Mesenteric fat pad (tissue), 1 donor: ENCODE results near the gene HERPUD1. TPM values are rescaled to one million over a fixed set of nuclear protein-coding genes. Genes with fewer than 3 reads are reported as not detected.
"Not testable (repeated sequence)": the region's sequence is repeated elsewhere in the genome, so short reads cannot be mapped to it uniquely, and the experiment has no call there.

Experiments
- DNase-seq: peaks from one replicate; pipeline ENCODE4 v3.0.0-alpha.2; 2020; ENCODE audit warnings: low spot score
- total RNA-seq: library from RNA; stranded (reverse); fragmentation: NEBNext Ultra II Directional; extraction: Animal tissue kit (Norgen Biotek cat#: 25700); gene quantifications from one replicate; pipeline ENCODE4 v1.2.1, GENCODE V29; 2021
- donor health status: DM: yes; HTN: yes; CAD: no.

HERPUD1 gene
- total RNA-seq, 1 donor from 2014 or later: 186 TPM

DNA sequence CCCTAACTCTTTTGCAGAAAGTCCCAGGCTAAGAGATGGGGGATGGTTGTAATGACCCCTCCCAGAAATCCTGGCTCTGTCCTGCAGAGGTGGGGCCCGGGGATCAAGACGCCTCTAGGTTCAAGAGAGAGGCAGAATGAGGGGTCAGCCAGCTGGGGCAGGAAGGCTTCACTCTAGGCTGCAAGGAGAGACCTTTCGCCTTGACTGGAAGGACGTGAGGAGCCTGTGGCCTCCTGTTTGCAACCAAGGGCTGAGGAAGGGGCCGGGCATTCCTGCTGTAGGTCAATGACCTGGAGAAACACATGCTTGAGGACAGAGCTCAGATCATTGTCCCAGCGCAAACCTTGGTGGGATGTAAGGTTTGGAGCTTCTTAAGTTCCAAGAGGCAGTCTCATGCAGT, 21.1 kb downstream of the HERPUD1 start:
- peak; percentile 49 for DNase-seq

GRCh38 chr16:56956076-56956475, 24.1 kb downstream of the HERPUD1 start:
- DNase-seq: peak; percentile 28

- DNase-seq: peak; percentile 22
Observed at GRCh38 chr16:56956756-56957155, 24.8 kb downstream of the HERPUD1 start.

- no peak for DNase-seq
Observed at GRCh38 chr16:56960681-56961281, 28.8 kb downstream of the HERPUD1 start.

GRCh38 chr16:56961386-56961785, 29.4 kb downstream of the HERPUD1 start:
- no peak for DNase-seq

DNA sequence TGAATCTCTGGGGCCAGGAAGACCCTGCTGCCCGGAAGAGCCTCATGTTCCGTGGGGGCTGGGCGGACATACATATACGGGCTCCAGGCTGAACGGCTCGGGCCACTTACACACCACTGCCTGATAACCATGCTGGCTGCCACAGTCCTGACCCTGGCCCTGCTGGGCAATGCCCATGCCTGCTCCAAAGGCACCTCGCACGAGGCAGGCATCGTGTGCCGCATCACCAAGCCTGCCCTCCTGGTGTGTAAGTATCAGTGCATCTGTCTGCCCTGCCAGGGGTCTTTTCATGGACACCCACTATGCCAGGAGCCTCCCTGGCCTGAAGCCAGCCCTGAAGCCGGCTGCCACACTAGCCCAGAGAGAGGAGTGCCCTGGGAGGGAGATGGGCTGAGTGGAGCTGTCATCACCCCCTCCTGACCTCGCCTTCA, 29.9 kb downstream of the HERPUD1 start, which contains the start of gene CETP:
Gene CETP, plus strand, starts transcription at position 100 of the 431 bp plus-strand sequence. Its CDS starts 30 bp downstream, at position 130.
- DNase-seq: no peak

GRCh38 chr16:56964243-56965148, 32.6 kb downstream of the HERPUD1 start:
- peak; percentile 95 for DNase-seq

GRCh38 chr16:56965149-56966092, 33.5 kb downstream of the HERPUD1 start:
- no peak for DNase-seq

DNA sequence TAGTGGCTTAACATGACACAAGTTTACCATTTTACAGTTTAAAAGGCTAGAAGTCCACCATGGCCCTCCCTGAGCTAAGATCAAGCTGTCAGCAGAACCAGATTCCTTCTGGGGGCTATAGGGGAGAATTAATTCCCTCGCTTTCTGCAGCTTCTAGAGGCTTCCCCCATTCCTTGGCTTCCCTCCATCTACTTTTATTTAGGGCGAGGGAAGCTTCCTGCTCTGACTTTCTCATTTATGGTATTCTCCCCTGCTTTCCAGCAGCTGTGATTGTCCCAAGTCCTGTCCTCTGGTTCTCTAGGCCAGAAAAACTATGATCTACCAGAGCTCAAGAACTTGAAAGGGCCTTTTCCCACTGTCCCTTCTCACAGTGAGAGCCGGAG, 34.1 kb downstream of the HERPUD1 start:
- DNase-seq: no peak

GRCh38 chr16:56967733-56968132, 35.8 kb downstream of the HERPUD1 start:
- DNase-seq: no peak

- no peak for DNase-seq
Observed at GRCh38 chr16:56969769-56970168, 37.8 kb downstream of the HERPUD1 start.

DNA sequence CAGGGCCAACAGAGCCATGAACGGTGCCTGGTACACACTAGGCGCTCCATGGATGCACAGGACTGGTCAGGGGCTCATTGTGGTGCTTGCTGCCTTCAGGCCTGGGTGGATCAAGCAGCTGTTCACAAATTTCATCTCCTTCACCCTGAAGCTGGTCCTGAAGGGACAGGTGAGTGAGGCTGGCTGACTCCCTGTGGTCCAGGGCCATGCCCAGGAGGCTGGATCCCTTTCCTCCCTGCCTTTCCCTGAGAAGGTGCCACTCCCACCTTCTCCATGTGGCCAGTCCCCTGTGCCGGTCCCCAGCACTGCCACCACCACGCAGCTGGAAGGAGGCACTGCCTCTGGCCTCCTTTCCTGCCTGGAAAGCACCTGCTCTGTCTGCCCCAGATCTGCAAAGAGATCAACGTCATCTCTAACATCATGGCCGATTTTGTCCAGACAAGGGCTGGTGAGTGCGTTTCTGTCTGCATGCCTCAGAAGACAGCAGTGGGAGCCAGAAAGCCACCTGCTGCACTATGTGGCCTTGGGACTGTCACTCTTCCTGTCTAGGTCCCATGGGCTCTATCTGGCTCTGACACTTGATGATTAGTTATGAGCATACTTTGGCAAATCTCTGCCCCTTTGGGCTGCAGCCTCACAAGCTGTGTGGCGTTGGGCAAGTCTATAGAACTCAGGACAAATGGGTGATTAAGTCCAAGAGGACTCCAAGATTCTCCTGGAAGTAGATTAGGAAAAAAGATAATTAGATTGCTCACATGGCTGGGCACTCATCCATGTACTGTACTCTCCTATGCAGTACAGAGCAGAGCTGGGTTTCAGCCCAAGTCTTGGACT, 39.2 kb downstream of the HERPUD1 start:
- no peak for DNase-seq

GRCh38 chr16:56971768-56972043, 39.8 kb downstream of the HERPUD1 start:
- no peak for DNase-seq

GRCh38 chr16:56972403-56973293, 40.7 kb downstream of the HERPUD1 start:
- DNase-seq: no peak

- DNase-seq: no peak
Observed at GRCh38 chr16:56973294-56973689, 41.4 kb downstream of the HERPUD1 start.

- DNase-seq: not testable (repeated sequence)
Observed at GRCh38 chr16:56973899-56974298, 42.0 kb downstream of the HERPUD1 start.

DNA sequence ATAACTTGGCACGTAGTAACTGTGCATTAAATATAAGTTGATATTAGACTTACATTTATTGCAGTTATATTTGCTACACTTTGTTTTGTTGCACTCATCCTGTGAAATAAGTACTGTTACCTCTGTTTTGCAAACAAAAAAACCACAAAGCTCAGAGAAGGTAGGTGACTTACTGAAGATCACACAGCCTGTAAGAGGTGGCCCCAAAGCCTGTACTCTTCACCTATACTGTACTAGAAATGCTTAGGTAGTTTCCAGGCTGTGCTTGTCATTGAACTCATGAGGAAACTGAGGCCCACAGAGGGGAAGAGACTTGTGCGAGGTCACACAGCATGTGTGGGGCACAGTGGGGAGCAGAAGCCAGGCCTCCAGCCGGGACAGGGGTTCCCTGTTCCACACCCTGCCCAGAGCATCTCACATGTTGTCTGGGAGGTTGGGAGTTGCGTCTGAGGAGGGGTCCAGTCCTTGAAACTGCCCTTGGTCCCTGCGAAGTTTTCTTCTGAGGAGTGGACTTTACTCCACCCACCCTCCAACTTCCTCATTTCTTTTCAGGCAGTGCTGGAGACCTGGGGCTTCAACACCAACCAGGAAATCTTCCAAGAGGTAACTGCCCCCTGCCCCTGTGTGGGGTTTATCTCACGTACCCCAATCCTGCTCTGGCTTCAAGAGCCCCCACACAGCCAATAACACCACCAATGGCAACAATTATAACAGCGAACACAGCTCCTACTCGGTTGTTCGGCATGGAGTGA, 42.8 kb downstream of the HERPUD1 start:
- DNase-seq: no peak

- no peak for DNase-seq
Observed at GRCh38 chr16:56975714-56976113, 43.8 kb downstream of the HERPUD1 start.

DNA sequence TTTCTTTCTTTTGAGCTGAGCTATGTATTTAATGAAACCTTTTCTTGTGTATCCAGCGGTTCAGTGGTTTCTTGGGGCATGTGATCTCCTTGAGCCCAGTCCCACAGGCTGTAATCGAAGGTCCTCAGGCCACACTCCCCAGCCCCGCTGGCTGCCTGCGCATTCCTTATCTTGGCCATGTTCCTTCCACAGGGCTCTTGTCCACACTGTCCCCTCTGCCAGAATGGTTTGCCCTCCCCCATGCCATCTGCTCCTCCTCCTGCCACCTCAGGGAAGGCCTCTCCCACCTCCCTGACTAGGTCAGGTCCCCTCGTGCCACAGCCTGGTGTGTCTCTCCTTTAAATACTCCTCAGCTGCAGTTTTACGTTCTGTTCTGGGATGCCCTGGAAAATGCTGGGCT, 45.3 kb downstream of the HERPUD1 start:
- no peak for DNase-seq
